Tongue (tissue), 2 donors: ENCODE measurements around the gene DPF1. TPM values are rescaled to one million over a fixed set of nuclear protein-coding genes. Genes with fewer than 3 reads are reported as not detected.

Experiments used
- DNase-seq: peaks from one replicate; pipeline ENCODE4 v3.0.0-alpha.2; 2015
- total RNA-seq: library from RNA; depleted of rRNA; stranded (reverse); fragments of >200 nt; gene quantifications from one replicate; pipeline ENCODE4 v1.2.3, GENCODE V29; 2014

DPF1 gene
- total RNA-seq, 1 donor from 2014 or later = 0.92 TPM

- DNase-seq = no peak
Observed at GRCh38 chr19:38221421-38221820, 2.6 kb downstream of the DPF1 start.

- DNase-seq = no peak
Observed at GRCh38 chr19:38219221-38219620, 4.8 kb downstream of the DPF1 start.

- DNase-seq = no peak
Observed at GRCh38 chr19:38218204-38218603, 5.8 kb downstream of the DPF1 start.

GRCh38 chr19:38216785-38217641 lies 7.0 kb downstream of the DPF1 start:
- peak; percentile 38 for DNase-seq

- peak; percentile 38 for DNase-seq
Observed at GRCh38 chr19:38213911-38214625, 10.0 kb downstream of the DPF1 start.

GRCh38 chr19:38213469-38213868 lies 10.6 kb downstream of the DPF1 start:
- no peak for DNase-seq

- DNase-seq = no peak
Observed at GRCh38 chr19:38211766-38212165, 12.3 kb downstream of the DPF1 start.

- DNase-seq = peak; percentile 86
Observed at GRCh38 chr19:38211151-38211591, 12.9 kb downstream of the DPF1 start.

GRCh38 chr19:38210458-38210987 lies 13.5 kb downstream of the DPF1 start:
- DNase-seq = peak; percentile 97

GRCh38 chr19:38209671-38210457 lies 14.2 kb downstream of the DPF1 start:
- peak; percentile 97 for DNase-seq

- DNase-seq = no peak
Observed at GRCh38 chr19:38209152-38209551, 14.9 kb downstream of the DPF1 start.

- no peak for DNase-seq
Observed at GRCh38 chr19:38208571-38208970, 15.5 kb downstream of the DPF1 start.

- no peak for DNase-seq
Observed at GRCh38 chr19:38207543-38207942, 16.5 kb downstream of the DPF1 start.

- DNase-seq = no peak
Observed at GRCh38 chr19:38206928-38207327, 17.1 kb downstream of the DPF1 start.

GRCh38 chr19:38206006-38206745 lies 17.8 kb downstream of the DPF1 start:
- DNase-seq = no peak

- no peak for DNase-seq
Observed at GRCh38 chr19:38204728-38205127, 19.3 kb downstream of the DPF1 start.

GRCh38 chr19:38204096-38204495 lies 19.9 kb downstream of the DPF1 start:
- no peak for DNase-seq

GRCh38 chr19:38203197-38203596 lies 20.8 kb downstream of the DPF1 start:
- DNase-seq = no peak

- DNase-seq = no peak
Observed at GRCh38 chr19:38202504-38202903, 21.5 kb downstream of the DPF1 start.

- DNase-seq = no peak
Observed at GRCh38 chr19:38201731-38202130, 22.3 kb downstream of the DPF1 start.

- DNase-seq = no peak
Observed at GRCh38 chr19:38199340-38199739, 24.7 kb downstream of the DPF1 start.
